Measurements from ENCODE around the gene SIAH3. TPM values are rescaled to one million over a fixed set of nuclear protein-coding genes. Genes with fewer than 3 reads are reported as not detected.
"Not testable (repeated sequence)": the region's sequence is repeated elsewhere in the genome, so short reads cannot be mapped to it uniquely, and the experiment has no call there.

SIAH3 gene
- total RNA-seq, 1 donor from 2014 or later = 0.05 TPM

DNA sequence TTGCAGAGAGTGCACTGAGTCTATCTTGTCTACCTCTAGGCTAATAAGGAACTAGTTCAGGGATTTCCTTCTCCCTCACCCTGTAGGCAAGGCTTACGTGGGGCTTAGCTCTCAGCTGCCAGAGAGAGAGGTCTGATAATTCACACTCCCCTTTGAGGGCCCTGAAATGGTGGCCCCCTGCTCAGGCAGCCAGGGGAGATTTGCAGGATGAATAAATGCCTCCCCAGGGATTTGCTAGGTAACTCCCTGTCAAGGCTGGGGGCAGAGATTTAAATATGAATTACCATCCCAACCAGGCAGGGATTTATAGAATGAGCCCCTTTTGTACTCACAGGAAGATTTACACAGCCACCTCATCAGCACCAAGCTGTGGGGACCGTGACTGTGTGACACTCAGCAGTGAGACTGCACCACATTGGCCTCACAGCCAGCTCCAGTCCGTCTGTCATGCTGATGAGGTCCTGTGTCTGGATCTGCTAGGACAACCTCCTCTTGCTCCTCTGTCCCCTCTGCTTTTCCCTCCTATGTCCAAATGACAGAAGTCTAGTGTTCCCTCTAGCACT is 76.1 kb downstream of the SIAH3 start:
- H3K9me3 Mint-ChIP-seq = no peaks in the 10 kb centered on the region
- no peak for DNase-seq
- intact Hi-C loops (cut with micrococcal nuclease) = no loop called here
- H3K36me3 Mint-ChIP-seq (ENCODE audit: low read depth) = no peaks in the 10 kb centered on the region
- no peak overlapping the region for H3K27ac Mint-ChIP-seq
- H3K4me1 Mint-ChIP-seq = no peaks in the 10 kb centered on the region
- no peak overlapping the region for H3K4me3 Mint-ChIP-seq
- H3K27me3 Mint-ChIP-seq = peaks cover 2% of the 10 kb centered on the region

DNA sequence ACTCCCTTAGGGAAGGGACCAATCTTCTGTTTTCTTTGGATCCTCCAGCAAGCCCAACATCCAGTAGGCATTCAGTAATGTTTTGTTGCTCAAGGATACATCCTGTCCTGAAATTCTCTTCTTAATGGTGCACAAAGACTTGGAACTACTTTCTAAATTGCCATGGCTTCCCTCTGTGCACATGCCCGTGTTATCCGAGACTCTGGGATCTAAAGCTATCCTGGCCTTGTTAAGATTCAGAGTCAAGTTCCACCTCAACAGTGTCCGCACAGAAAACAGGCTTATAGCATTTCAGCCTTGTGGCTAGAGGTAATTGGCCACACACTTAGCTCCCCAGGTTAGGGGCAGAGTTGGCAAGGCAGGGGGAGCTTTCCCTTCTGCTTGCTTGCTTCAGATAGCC is 77.6 kb downstream of the SIAH3 start:
- H3K36me3 Mint-ChIP-seq (ENCODE audit: low read depth) = no peaks in the 10 kb centered on the region
- no peak for DNase-seq
- intact Hi-C loops (cut with micrococcal nuclease) = no loop called here
- no peak overlapping the region for H3K27ac Mint-ChIP-seq
- no peaks in the 10 kb centered on the region for H3K9me3 Mint-ChIP-seq
- peaks cover 2% of the 10 kb centered on the region for H3K27me3 Mint-ChIP-seq
- H3K4me1 Mint-ChIP-seq = no peaks in the 10 kb centered on the region
- no peak overlapping the region for H3K4me3 Mint-ChIP-seq

DNA sequence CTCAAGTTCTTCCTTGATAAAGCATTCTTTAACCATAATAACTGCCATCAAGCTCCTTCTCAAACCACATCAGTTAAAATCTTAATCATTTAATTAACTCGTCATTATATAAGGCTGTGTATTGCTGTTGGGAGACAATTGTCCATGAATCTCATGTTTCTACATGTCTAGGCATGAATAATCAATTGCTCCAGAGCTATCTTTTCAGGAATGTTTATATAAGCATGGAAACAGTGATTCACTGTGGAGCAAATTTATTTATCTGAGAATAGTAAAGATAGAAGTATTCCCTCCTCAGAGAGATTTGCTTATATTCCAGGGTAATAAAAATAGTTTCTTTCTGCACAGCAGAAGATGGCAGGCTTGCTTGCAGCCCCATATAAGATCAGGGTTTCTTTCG is 78.3 kb downstream of the SIAH3 start:
- H3K27ac Mint-ChIP-seq = no peak overlapping the region
- intact Hi-C loops (cut with micrococcal nuclease) = no loop called here
- H3K9me3 Mint-ChIP-seq = no peaks in the 10 kb centered on the region
- no peak overlapping the region for H3K4me3 Mint-ChIP-seq
- H3K4me1 Mint-ChIP-seq = no peaks in the 10 kb centered on the region
- H3K36me3 Mint-ChIP-seq (ENCODE audit: low read depth) = no peaks in the 10 kb centered on the region
- no peak for DNase-seq
- peaks cover 2% of the 10 kb centered on the region for H3K27me3 Mint-ChIP-seq

DNA sequence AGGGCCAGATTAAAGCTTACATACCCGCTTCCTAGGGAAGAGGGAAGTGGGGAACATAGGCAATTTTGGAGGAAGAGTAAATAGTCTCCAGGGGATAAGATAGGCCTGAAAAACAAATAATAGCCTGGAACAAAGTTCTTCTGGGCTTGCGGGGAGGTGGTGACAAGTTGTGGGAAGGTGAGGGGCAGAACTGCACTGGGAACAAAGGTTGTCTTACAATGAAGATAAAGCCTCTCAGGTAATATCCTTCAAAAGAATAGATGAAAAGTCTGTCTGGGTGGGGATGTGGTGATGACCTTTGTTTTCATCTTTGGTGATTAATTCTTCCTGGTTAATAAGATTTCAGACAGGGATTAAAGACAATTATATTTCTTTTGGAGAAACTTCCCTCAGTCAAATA is 80.7 kb downstream of the SIAH3 start:
- Mint-ChIP-seq H3K27ac (no peak overlapping the region), H3K9me3 (no peaks in the 10 kb centered on the region), H3K4me1 (no peaks in the 10 kb centered on the region), H3K27me3 (peaks cover 2% of the 10 kb centered on the region), H3K4me3 (no peak overlapping the region), H3K36me3 (ENCODE audit: low read depth) (no peaks in the 10 kb centered on the region)
- no peak for DNase-seq
- intact Hi-C loops (cut with micrococcal nuclease) = no loop called here

DNA sequence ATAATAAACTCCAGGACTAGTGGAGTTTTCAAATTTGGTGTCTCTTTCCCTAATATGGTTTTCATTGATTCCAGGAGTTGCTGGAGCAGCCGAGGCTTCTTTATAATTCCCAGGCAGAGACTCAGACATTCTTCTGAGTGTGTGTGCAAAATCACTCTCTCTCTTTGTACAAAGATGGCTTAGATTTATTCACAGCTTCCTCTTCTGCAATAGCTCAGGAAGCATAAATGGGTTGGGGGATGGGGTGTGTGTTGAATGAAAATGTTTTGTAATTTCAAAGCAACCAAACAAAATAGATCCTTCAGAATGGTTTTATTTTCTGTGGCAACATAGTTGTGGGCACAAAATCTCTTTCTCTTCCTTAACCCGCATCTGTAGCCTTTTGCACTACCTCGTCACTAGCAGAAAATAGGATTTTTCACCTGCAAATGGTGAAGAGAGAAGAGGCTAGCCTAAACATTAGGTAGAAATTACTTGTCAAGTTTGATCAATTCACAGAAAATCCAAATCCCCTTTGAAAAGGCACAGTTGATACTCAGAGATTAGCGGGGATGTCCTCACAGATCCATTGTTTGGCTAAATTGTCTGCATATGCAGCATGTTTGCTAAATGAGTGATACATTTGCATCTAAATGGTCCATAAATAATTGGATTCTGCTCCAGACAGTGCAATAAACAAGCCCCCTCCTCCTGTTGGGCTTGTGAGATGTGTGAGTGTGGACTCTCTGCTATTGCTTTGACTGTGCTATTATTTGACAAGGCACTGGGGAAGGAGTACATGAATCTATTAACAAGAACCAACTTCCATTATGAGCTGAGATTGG is 82.7 kb downstream of the SIAH3 start:
- Mint-ChIP-seq H3K4me3 (no peak overlapping the region), H3K27ac (no peak overlapping the region)
- intact Hi-C loops (cut with micrococcal nuclease) = no loop called here

DNA sequence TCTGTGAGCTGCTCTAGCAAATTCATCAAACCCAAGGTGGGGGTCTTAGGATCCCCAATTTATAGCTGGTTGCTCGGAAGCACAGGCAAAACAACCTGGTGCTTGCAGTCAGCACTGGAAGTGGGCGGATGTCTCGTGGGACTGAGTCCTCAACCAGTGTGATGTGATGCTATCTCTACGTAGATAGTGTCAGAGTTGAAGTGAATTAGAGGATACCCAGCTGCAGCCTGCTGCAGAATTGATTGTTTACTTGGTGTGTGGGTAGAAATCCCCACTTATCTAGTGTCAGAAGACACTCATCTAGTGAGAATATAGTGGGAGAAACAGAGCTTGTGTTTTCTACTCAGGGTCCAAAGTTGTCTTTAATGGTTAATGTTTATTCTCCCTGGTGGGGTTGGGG is 86.1 kb downstream of the SIAH3 start:
- DNase-seq = no peak
- peaks cover 8% of the 10 kb centered on the region for H3K27me3 Mint-ChIP-seq
- no peaks in the 10 kb centered on the region for H3K36me3 Mint-ChIP-seq (ENCODE audit: low read depth)
- no peaks in the 10 kb centered on the region for H3K4me1 Mint-ChIP-seq
- H3K27ac Mint-ChIP-seq = no peak overlapping the region
- intact Hi-C loops (cut with micrococcal nuclease) = no loop called here
- no peaks in the 10 kb centered on the region for H3K9me3 Mint-ChIP-seq
- no peak overlapping the region for H3K4me3 Mint-ChIP-seq

More for the DNA sequence above, 82.7 kb downstream of the SIAH3 start:
- no peaks in the 10 kb centered on the region for H3K36me3 Mint-ChIP-seq (ENCODE audit: low read depth)
- no peak for DNase-seq
- H3K27me3 Mint-ChIP-seq = peaks cover 6% of the 10 kb centered on the region
- H3K9me3 Mint-ChIP-seq = no peaks in the 10 kb centered on the region
- no peaks in the 10 kb centered on the region for H3K4me1 Mint-ChIP-seq

DNA sequence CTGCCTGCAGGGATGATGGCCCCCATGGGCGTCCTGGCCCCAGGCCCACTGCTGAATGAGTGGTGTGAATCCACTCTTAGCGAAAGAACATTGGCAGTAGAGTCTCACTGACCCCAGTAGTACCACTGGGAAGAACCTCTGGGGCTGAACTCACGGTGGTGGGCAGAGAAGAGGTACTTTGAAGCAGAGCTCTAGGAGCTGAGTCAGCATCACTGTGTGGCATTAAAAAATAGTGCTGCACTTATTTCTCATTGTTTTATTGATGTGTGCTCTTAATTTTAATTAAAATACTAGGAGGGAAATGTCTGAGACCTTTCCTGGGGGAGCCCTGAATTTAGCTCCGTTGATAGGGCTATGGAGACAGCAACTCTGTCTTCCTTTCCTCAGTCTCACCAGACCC is 88.1 kb downstream of the SIAH3 start:
- Mint-ChIP-seq H3K36me3 (ENCODE audit: low read depth) (no peaks in the 10 kb centered on the region), H3K9me3 (no peaks in the 10 kb centered on the region), H3K27ac (no peak overlapping the region), H3K4me1 (no peaks in the 10 kb centered on the region), H3K4me3 (no peak overlapping the region), H3K27me3 (peaks cover 8% of the 10 kb centered on the region)
- no peak for DNase-seq
- intact Hi-C loops (cut with micrococcal nuclease) = no loop called here

DNA sequence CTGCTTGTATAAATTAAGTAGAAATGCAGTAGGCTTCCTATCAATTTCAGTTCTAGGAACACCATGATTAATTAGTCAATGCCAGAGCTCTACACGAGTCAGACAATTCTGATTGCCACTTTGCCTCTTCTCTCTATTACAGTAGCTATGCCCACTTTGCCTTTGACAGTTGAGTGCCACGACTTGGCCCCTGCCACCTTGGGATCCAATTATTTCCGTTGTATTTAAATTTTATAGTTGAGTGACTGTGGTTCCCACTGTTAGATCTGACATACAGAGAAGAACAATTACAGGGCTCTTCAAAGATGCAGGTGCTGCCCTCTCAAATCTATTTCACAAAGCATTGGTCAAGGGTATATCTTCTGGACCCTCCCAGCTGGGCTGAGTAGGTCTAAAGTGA is 94.0 kb downstream of the SIAH3 start:
- H3K36me3 Mint-ChIP-seq (ENCODE audit: low read depth); DNase-seq; H3K27me3 Mint-ChIP-seq; intact Hi-C loops (cut with micrococcal nuclease); H3K4me1 Mint-ChIP-seq; H3K27ac Mint-ChIP-seq; H3K4me3 Mint-ChIP-seq: not testable (repeated sequence)
- peaks cover 12% of the 10 kb centered on the region for H3K9me3 Mint-ChIP-seq

DNA sequence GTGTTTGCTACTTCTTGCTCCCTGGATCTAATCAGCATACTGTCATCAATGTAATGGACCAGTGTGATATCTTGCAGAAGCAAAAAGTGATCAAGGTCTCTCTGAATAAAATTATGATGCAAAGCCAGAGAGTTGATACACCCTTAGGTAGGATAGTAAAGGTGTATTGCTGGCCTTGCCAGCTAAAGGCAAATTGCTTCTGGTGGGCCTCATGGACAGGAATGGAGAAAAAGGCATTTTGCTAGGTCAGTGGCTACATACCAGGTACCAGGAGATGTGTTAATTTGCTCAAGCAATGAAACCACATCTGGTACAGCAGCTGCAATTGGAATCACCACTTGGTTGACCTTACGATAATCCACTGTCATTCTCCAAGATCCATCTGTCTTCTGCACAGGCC is 95.1 kb downstream of the SIAH3 start:
- DNase-seq; H3K4me1 Mint-ChIP-seq; H3K4me3 Mint-ChIP-seq; intact Hi-C loops (cut with micrococcal nuclease); H3K27ac Mint-ChIP-seq; H3K27me3 Mint-ChIP-seq; H3K36me3 Mint-ChIP-seq (ENCODE audit: low read depth): not testable (repeated sequence)
- H3K9me3 Mint-ChIP-seq = peaks cover 12% of the 10 kb centered on the region

DNA sequence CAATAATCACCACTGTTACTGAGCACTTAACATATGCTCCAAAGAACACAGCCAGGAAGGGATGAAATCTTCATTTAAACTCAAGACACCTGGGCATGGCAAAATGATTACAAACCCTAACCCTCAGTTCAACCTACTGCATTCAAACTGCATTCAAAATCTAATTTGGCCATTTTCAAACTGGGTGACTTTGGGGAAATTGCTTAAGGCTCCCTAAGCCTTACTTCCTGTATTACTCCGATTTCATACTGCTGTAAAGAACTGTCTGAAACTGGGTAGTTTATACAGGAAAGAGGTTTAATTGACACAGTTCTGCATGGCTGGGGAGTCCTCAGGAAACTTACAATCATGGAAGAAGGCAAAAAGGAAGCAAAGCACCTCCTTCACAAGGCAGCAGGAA is 99.0 kb downstream of the SIAH3 start:
- Mint-ChIP-seq H3K27ac (no peak overlapping the region), H3K9me3 (peaks cover 7% of the 10 kb centered on the region), H3K4me1 (no peaks in the 10 kb centered on the region), H3K27me3 (peaks cover 2% of the 10 kb centered on the region), H3K36me3 (ENCODE audit: low read depth) (no peaks in the 10 kb centered on the region), H3K4me3 (no peak overlapping the region)
- no peak for DNase-seq
- intact Hi-C loops (cut with micrococcal nuclease) = no loop called here

DNA sequence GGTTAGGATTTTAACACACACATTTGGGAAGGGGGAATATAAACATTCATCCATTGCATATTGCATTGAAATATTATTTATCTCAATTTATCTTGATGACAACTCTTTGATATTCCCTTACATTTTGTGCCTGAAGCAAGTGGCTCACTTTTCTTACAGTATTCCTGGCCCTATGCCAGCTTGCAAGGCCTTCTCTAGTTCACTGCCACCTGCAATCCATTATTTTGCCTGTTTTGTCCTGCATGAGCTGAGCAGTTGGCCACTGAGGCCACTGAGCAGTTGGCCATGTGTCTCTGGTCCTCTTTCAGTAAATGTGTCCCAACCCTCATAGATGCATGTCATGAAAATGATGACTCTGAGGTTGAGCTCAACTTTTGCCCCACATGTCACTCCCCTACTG is 99.7 kb downstream of the SIAH3 start:
- Mint-ChIP-seq H3K4me1 (no peaks in the 10 kb centered on the region), H3K4me3 (no peak overlapping the region), H3K36me3 (ENCODE audit: low read depth) (no peaks in the 10 kb centered on the region), H3K9me3 (peaks cover 6% of the 10 kb centered on the region), H3K27ac (no peak overlapping the region), H3K27me3 (peaks cover 2% of the 10 kb centered on the region)
- DNase-seq = no peak
- intact Hi-C loops (cut with micrococcal nuclease) = no loop called here

DNA sequence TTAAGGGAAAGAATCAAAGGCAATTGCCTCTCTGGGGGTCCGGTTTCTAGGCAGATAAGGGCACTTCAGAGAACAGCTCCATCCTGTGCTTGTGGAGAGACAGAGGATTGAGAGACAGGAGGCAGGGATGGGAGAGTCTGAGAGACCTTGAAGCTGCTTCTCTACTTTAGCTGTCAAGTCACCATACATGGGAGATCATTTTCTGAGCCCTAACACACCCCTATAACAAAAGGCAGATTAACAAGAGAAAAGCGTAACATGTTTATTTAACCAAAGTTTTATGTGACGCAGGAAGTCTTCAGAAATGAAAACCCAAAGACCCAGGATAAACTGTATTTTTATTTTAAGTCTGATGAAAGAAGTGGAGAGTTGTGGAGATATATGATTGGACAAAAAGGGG is 101.0 kb downstream of the SIAH3 start:
- intact Hi-C loops (cut with micrococcal nuclease) = no loop called here
- Mint-ChIP-seq H3K27me3 (peaks cover 2% of the 10 kb centered on the region), H3K27ac (no peak overlapping the region)

DNA sequence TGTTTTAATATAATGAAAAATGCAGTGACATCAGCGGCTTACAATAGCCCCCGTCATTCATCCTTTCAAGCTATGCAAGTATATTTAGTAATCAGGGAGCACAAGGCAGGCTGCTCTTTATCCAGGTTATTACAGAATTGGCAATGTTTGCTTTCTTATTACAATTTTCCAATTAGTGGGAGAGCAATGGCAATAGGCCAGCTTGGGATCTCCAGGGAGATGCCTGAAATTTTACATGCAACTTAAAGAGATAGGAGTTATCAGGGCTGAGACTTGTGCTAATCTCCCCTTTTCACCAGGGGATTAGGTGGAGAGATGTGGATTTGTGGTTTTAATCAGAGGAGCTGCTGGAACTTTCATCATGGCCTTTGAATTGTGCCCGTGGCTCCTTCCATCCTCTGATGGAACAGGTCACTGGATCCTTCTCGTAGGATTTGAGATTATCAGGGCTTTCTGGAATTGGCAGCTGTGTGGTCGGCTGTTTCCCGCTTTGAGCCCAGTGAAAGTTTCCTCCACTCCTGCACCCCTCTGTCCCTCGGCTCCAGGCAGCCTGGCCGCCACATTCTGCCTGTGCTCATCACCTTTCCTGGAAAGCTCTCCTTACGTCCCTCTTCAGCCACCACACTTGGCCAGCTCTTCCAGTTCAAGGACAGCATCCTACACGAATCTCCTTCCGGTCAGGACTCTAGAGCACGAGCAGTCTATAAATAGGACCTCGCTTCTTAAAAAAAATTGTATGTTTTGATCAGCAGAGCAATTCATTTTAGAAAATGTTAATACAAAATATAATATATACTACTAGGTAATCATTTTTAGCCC is 102.4 kb downstream of the SIAH3 start:
- Mint-ChIP-seq H3K4me1 (no peaks in the 10 kb centered on the region), H3K27ac (no peak overlapping the region), H3K4me3 (no peak overlapping the region), H3K9me3 (peaks cover 6% of the 10 kb centered on the region), H3K27me3 (peaks cover 4% of the 10 kb centered on the region), H3K36me3 (ENCODE audit: low read depth) (no peaks in the 10 kb centered on the region)
- no peak for DNase-seq
- intact Hi-C loops (cut with micrococcal nuclease) = no loop called here

More for the DNA sequence above, 101.0 kb downstream of the SIAH3 start:
- Mint-ChIP-seq H3K4me1 (no peaks in the 10 kb centered on the region), H3K4me3 (no peak overlapping the region), H3K36me3 (ENCODE audit: low read depth) (no peaks in the 10 kb centered on the region), H3K9me3 (peaks cover 6% of the 10 kb centered on the region)
- DNase-seq = no peak

DNA sequence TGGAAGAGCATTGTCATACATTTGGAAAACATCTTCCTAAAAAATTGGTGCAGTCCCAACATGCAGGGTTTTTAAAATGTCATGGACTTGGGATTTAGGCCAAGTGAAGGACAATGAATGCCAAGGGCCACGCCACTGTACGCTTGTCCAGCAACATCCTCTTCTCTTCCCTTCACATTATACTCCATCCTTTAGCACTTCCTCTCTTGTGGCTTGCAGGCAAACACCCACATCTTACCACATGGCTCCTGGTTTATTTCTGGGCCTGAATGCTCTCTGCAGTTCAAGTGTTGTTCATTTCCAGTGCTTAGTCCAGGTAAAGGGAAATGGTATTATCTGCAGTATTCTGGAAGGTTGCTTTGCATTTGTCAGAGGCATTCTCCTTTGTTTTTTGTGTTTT is 104.5 kb downstream of the SIAH3 start:
- H3K27me3 Mint-ChIP-seq = peaks cover 4% of the 10 kb centered on the region
- H3K27ac Mint-ChIP-seq = no peak overlapping the region
- no peak for DNase-seq
- no peak overlapping the region for H3K4me3 Mint-ChIP-seq
- H3K36me3 Mint-ChIP-seq (ENCODE audit: low read depth) = no peaks in the 10 kb centered on the region
- H3K4me1 Mint-ChIP-seq = no peaks in the 10 kb centered on the region
- H3K9me3 Mint-ChIP-seq = no peaks in the 10 kb centered on the region
- intact Hi-C loops (cut with micrococcal nuclease) = no loop called here

Measured in activated CD4-positive, alpha-beta T cell treated with anti-CD3 and anti-CD28 coated beads, Interleukin-2, amount 10 ng/mL, durations not matched to agents 24 days and 14 days (primary cell).